GM12878 (cell line): ENCODE results near the gene TESPA1. TPM values are rescaled to one million over a fixed set of nuclear protein-coding genes. Genes with fewer than 3 reads are reported as not detected.

Experiments
- ATAC-seq: fragments of 200-7000 bp; cut with Tn5 transposase; 3 replicates; pipeline ENCODE4 v1.9.1; 2020; ENCODE audit warnings: mild to moderate bottlenecking, moderate library complexity
- BruUV-seq: library from RNA; stranded (reverse); fragments of 400-500 nt; replicated peaks from 2 replicates; lab custom pipeline; 2021; lab: Mats Ljungman, UMichigan
- CTCF ChIA-PET: fragments of 300-600 bp; sonication (Branson Sonifier 250); formaldehyde crosslinking; extraction: SDS; loops from one replicate; lab custom pipeline; 2021; ENCODE audit warnings: inconsistent platforms; lab: Yijun Ruan, JAX
- POLR2A ChIA-PET: fragments of 350-600 bp; formaldehyde crosslinking; extraction: SDS; loops from one replicate; lab custom pipeline; 2021; ENCODE audit warnings: inconsistent platforms; lab: Charles Lee
- RAD21 ChIA-PET: fragments of 300-600 bp; sonication (Branson Sonifier 250); formaldehyde crosslinking; loops from one replicate; lab custom pipeline; 2023; ENCODE audit warnings: antibody characterized with exemption; ENCODE audit not compliant: unreplicated experiment; lab: Charles Lee
- SMC1A ChIA-PET: fragments of 300-600 bp; sonication (Branson Sonifier 250); formaldehyde crosslinking; loops from one replicate; lab custom pipeline; 2023; ENCODE audit not compliant: unreplicated experiment, uncharacterized antibody; lab: Charles Lee
- DNase-seq: peaks from one replicate; pipeline ENCODE4 v3.0.0-alpha.2; 2011; ENCODE audit warnings: low read depth, low spot score
- FAIRE-seq: peaks from 3 replicates; lab custom pipeline; 2011; peaks lifted over from hg19 to GRCh38; lab: Jason Lieb, UNC
- H2AFZ ChIP-seq: 2 replicates; pipeline ENCODE4 v1.6.0; 2011; ENCODE audit warnings: low read depth, low read length, control low read depth; ENCODE audit not compliant: control insufficient read depth
- H3K27ac ChIP-seq: 2 replicates; pipeline ENCODE4 v1.5.1; 2011; ENCODE audit warnings: control low read depth; ENCODE audit not compliant: control insufficient read depth, insufficient read depth
- H3K27me3 ChIP-seq, 2 experiments: replicated peaks in 1 of 2; 2 replicates each; pipeline versions ENCODE4 v1.6.0 to v1.6.1; 2011; ENCODE audit warnings: low read length in 1 of 2; ENCODE audit not compliant: control insufficient read depth in 2 of 2, insufficient read depth in 2 of 2
- H3K36me3 ChIP-seq, 2 experiments: 2 replicates each; pipeline ENCODE4 v1.5.1; 2011; ENCODE audit warnings: low read length in 1 of 2; ENCODE audit not compliant: control insufficient read depth in 2 of 2, insufficient read depth in 2 of 2
- H3K4me1 ChIP-seq: 2 replicates; pipeline ENCODE4 v1.6.1; 2011; ENCODE audit warnings: mild to moderate bottlenecking, low read length, moderate library complexity, mixed read lengths; ENCODE audit not compliant: control insufficient read depth, insufficient read depth
- H3K4me2 ChIP-seq: 2 replicates; pipeline ENCODE4 v1.6.0; 2011; ENCODE audit warnings: control low read depth; ENCODE audit not compliant: control insufficient read depth, insufficient read depth
- H3K4me3 ChIP-seq: fragments of 200-600 bp; sonication (generic); 2 replicates; pipeline ENCODE4 v1.5.1; 2016
- H3K79me2 ChIP-seq: 2 replicates; pipeline ENCODE4 v1.6.0; 2011; ENCODE audit warnings: low read length; ENCODE audit not compliant: control insufficient read depth, insufficient read depth
- H3K9ac ChIP-seq: 2 replicates; pipeline ENCODE4 v1.8.0; 2011; ENCODE audit warnings: low read length, control low read depth, mixed read lengths; ENCODE audit not compliant: control insufficient read depth, insufficient read depth
- H3K9me3 ChIP-seq: replicated peaks from 3 replicates; pipeline ENCODE4 v1.5.1; 2011; ENCODE audit warnings: mild to moderate bottlenecking, low read length; ENCODE audit not compliant: control insufficient read depth, insufficient read depth
- H4K20me1 ChIP-seq: 2 replicates; pipeline ENCODE4 v1.6.0; 2011; ENCODE audit not compliant: control insufficient read depth, insufficient read depth
- NFIC ChIP-seq: IDR thresholded peaks from 2 replicates; pipeline ENCODE4 v1.6.1; 2012; ENCODE audit warnings: low read depth, mild to moderate bottlenecking, inconsistent platforms, low read length, moderate library complexity
- NKRF ChIP-seq: fragments of 450-650 bp; conservative IDR thresholded peaks from 2 replicates; pipeline ENCODE4 v1.6.1; 2017; ENCODE audit warnings: mild to moderate bottlenecking, moderate library complexity
- PML ChIP-seq: IDR thresholded peaks from 2 replicates; pipeline ENCODE4 v1.6.1; 2012; ENCODE audit warnings: low read length, inconsistent platforms
- SIN3A ChIP-seq: IDR thresholded peaks from 2 replicates; pipeline ENCODE4 v1.6.1; 2012; ENCODE audit warnings: low read depth, low read length, improper control_type of control experiment
- SPI1 ChIP-seq: IDR thresholded peaks from 2 replicates; pipeline ENCODE4 v1.6.1; 2011; ENCODE audit warnings: low read depth, mild to moderate bottlenecking, low read length, moderate library complexity, borderline replicate concordance; ENCODE audit not compliant: insufficient read depth
- YY1 ChIP-seq: IDR thresholded peaks from 2 replicates; pipeline ENCODE4 v1.6.1; 2011; ENCODE audit warnings: low read depth, mild to moderate bottlenecking, low read length
- whole genome bisulfite sequencing: methylation state at CpG from one replicate; pipeline ENCODE4 v1.1.6; 2016; ENCODE audit warnings: low lambda C conversion rate; ENCODE audit not compliant: insufficient replicate concordance, insufficient coverage; ENCODE audit errors: missing lambda C conversion rate; 5-methylcytosine and 5-hydroxymethylcytosine counted together
- in situ Hi-C: fragments of 300-500 bp; cut with MboI; formaldehyde crosslinking; loops from 9 replicates; pipeline ENCODE4 v1.14.3; 2018; ENCODE audit warnings: mixed read lengths
- intact Hi-C: fragments of 100-400 bp; cut with micrococcal nuclease; formaldehyde crosslinking; loops from one replicate; pipeline ENCODE4 v1.14.2; 2022; ENCODE audit not compliant: unreplicated experiment
- polyA plus RNA-seq, 11 experiments: library from polyadenylated mRNA; depleted of rRNA in 4 of 11; unstranded in 6 of 11; stranded (reverse) in 5 of 11; fragments of >200 nt; fragmentation: Nextera tagmentation in 4 of 11; fragmentation: Illumina TruSeq in 1 of 11; extraction: Ambion mirVana in 4 of 11; extraction: Trizol in 1 of 11; gene quantifications; 1 replicate in 1 of 11; 2 replicates in 10 of 11; pipeline versions ENCODE4 v1.2.1 to v1.2.3, GENCODE V29; 2011 to 2016; ENCODE audit warnings: inconsistent platforms in 2 of 11, missing spikeins in 2 of 11, low read depth in 1 of 11
- total RNA-seq, 4 experiments: library from RNA; depleted of rRNA in 3 of 4; stranded (reverse); fragments of >200 nt in 3 of 4; fragmentation: Illumina TruSeq in 1 of 4; extraction: Trizol in 1 of 4; gene quantifications; 2 replicates each; pipeline versions ENCODE4 v1.2.1 to v1.2.3, GENCODE V29; 2013 to 2021
- TF ChIP-seq, protein P1 (sequence below): fragments of 450-650 bp; IDR thresholded peaks from 2 replicates; pipeline ENCODE4 v1.6.1; 2016; ENCODE audit warnings: mild to moderate bottlenecking, moderate library complexity, borderline replicate concordance

The TESPA1 gene
- total and polyA plus RNA-seq, 10 of the 15 experiments (the other 5 are each of a cell fraction or from before 2014, with no cell fraction given) = 13.8 to 56.2 (median 23.9) TPM

GRCh38 chr12:54961190-54961589 lies 23.4 kb downstream of the TESPA1 start:
- no peak for DNase-seq
- Histone ChIP-seq H3K36me3 (peaks cover 9 to 21% of the 10 kb centered on the region in 2 experiments), H3K9ac (no peak overlapping the region), H2AFZ (no peak overlapping the region), H3K27me3 (no peaks in the 10 kb centered on the region), H3K27ac (no peak overlapping the region), H3K4me2 (no peak overlapping the region), H3K4me1 (peaks cover 19% of the 10 kb centered on the region), H3K9me3 (no peaks in the 10 kb centered on the region), H3K4me3 (no peak overlapping the region), H4K20me1 (no peaks in the 10 kb centered on the region), H3K79me2 (no peaks in the 10 kb centered on the region)
- FAIRE-seq = no peak
- ChIA-PET RAD21 (interaction anchor here (2.1 to 3.9 kb wide), 3 partner anchors 23 to 211 kb away, joined by 6 to 50 read pairs (median 17); partner anchors contain the start of gene TESPA1), POLR2A (interaction anchor here (1.3 kb wide), 1 partner anchor 17 kb away, joined by 3 read pairs; no protein-coding TSS in a partner anchor), CTCF (interaction anchor here (0.6 to 6.8 kb wide), 9 partner anchors 16 to 953 kb away, joined by 3 to 70 read pairs (median 3); partner anchors contain the start of gene TESPA1), SMC1A (interaction anchor here (0.5 to 7.1 kb wide), 9 partner anchors 9 to 274 kb away, joined by 3 to 90 read pairs (median 16); partner anchors contain the start of genes MUCL1 and TESPA1)
- in situ Hi-C loops = loop anchor here (5.0 kb wide), 2 partner anchors 109 to 214 kb away; partner anchors contain the start of gene MUCL1
- no TSS peak for BruUV-seq
- intact Hi-C loops = no loop called here
- TF ChIP-seq YY1 (no peak), SPI1 (no peak)
- 84% methylated on average over 4 of the region's 4 CpGs for WGBS
- no peak for ATAC-seq

- DNase-seq (peak; percentile 46), FAIRE-seq (no peak), ATAC-seq (peak; percentile 93)
- ChIA-PET CTCF (interaction anchor here (0.5 to 6.8 kb wide), 20 partner anchors 8 to 300 kb away, joined by 3 to 70 read pairs (median 6); partner anchors contain the start of genes MUCL1 and TESPA1), POLR2A (interaction anchor here (0.6 kb wide), 1 partner anchor 24 kb away, joined by 5 read pairs; the partner anchor contains the start of gene TESPA1), RAD21 (interaction anchor here (0.6 to 3.9 kb wide), 10 partner anchors 15 to 257 kb away, joined by 3 to 50 read pairs (median 6); partner anchors contain the start of genes MUCL1 and TESPA1), SMC1A (interaction anchor here (0.6 to 7.1 kb wide), 14 partner anchors 15 to 309 kb away, joined by 3 to 90 read pairs (median 8); partner anchors contain the start of genes MUCL1 and TESPA1)
- 1% methylated on average over 10 of the region's 10 CpGs for WGBS
- Histone ChIP-seq H3K36me3 (peaks cover 9 to 21% of the 10 kb centered on the region in 2 experiments), H2AFZ (peak overlapping the region; percentile 67), H3K27me3 (no peaks in the 10 kb centered on the region), H3K9me3 (no peaks in the 10 kb centered on the region), H3K4me1 (peaks cover 19% of the 10 kb centered on the region), H3K27ac (peak overlapping the region; percentile 54), H3K4me3 (no peak overlapping the region), H4K20me1 (no peaks in the 10 kb centered on the region), H3K79me2 (no peaks in the 10 kb centered on the region), H3K4me2 (peak overlapping the region; percentile 83), H3K9ac (peak overlapping the region; percentile 5; the same call in 1 of the 2 replicates)
- no TSS peak for BruUV-seq
- in situ Hi-C loops (loop anchor here (5.0 kb wide), 2 partner anchors 107 to 212 kb away; partner anchors contain the start of gene MUCL1), intact Hi-C loops (loop anchor here (2.0 to 5.0 kb wide), 3 partner anchors 25 to 357 kb away; partner anchors contain the start of gene TESPA1)
- peak; percentile 43; the same call in 1 of the 2 replicates for TF ChIP-seq PML
- TF ChIP-seq NFIC = peak; percentile 69; the same call in 1 of the 2 replicates
- TF ChIP-seq SIN3A = no peak
- no peak for TF ChIP-seq NKRF
- TF ChIP-seq, protein P1, sequence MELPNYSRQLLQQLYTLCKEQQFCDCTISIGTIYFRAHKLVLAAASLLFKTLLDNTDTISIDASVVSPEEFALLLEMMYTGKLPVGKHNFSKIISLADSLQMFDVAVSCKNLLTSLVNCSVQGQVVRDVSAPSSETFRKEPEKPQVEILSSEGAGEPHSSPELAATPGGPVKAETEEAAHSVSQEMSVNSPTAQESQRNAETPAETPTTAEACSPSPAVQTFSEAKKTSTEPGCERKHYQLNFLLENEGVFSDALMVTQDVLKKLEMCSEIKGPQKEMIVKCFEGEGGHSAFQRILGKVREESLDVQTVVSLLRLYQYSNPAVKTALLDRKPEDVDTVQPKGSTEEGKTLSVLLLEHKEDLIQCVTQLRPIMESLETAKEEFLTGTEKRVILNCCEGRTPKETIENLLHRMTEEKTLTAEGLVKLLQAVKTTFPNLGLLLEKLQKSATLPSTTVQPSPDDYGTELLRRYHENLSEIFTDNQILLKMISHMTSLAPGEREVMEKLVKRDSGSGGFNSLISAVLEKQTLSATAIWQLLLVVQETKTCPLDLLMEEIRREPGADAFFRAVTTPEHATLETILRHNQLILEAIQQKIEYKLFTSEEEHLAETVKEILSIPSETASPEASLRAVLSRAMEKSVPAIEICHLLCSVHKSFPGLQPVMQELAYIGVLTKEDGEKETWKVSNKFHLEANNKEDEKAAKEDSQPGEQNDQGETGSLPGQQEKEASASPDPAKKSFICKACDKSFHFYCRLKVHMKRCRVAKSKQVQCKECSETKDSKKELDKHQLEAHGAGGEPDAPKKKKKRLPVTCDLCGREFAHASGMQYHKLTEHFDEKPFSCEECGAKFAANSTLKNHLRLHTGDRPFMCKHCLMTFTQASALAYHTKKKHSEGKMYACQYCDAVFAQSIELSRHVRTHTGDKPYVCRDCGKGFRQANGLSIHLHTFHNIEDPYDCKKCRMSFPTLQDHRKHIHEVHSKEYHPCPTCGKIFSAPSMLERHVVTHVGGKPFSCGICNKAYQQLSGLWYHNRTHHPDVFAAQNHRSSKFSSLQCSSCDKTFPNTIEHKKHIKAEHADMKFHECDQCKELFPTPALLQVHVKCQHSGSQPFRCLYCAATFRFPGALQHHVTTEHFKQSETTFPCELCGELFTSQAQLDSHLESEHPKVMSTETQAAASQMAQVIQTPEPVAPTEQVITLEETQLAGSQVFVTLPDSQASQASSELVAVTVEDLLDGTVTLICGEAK = no peak
Measured at GRCh38 chr12:54959291-54960018, 25.1 kb downstream of the TESPA1 start.
